Lower lobe of right lung (tissue), 2 donors: ENCODE data around the gene CACNA1B. TPM values are rescaled to one million over a fixed set of nuclear protein-coding genes. Genes with fewer than 3 reads are reported as not detected.

Source experiments
- ATAC-seq, 2 donors: fragments of 200-7000 bp; cut with Tn5 transposase; one replicate each; pipeline ENCODE4 v1.9.1; 2020 to 2022; ENCODE audit warnings: mild to moderate bottlenecking in 2 of 2, moderate library complexity in 2 of 2
- DNase-seq: peaks from one replicate; pipeline ENCODE4 v3.0.0-alpha.2; 2020
- H3K27ac ChIP-seq: fragments of 200-600 bp; one replicate; pipeline ENCODE4 v1.8.0; 2022
- H3K27me3 ChIP-seq: fragments of 200-600 bp; one replicate; pipeline ENCODE4 v1.8.0; 2022; ENCODE audit warnings: low read depth
- H3K36me3 ChIP-seq: fragments of 200-600 bp; one replicate; pipeline ENCODE4 v1.8.0; 2022; ENCODE audit warnings: mild to moderate bottlenecking
- H3K4me1 ChIP-seq: fragments of 200-600 bp; one replicate; pipeline ENCODE4 v1.8.0; 2022
- H3K4me3 ChIP-seq: fragments of 200-600 bp; one replicate; pipeline ENCODE4 v1.8.0; 2022; ENCODE audit warnings: mild to moderate bottlenecking
- H3K9me3 ChIP-seq: fragments of 200-600 bp; one replicate; pipeline ENCODE4 v1.8.0; 2022
- CTCF ChIP-seq: fragments of 200-600 bp; IDR thresholded peaks from one replicate; pipeline ENCODE4 v1.8.0; 2022; ENCODE audit warnings: antibody characterized with exemption, mild to moderate bottlenecking
- intact Hi-C: fragments of 100-400 bp; cut with DNase I; formaldehyde crosslinking; loops from one replicate; pipeline ENCODE4 v1.11.0; 2022
- total RNA-seq: library from RNA; stranded (reverse); fragmentation: NEBNext Ultra II Directional; extraction: Animal tissue kit (Norgen Biotek cat#: 25700); gene quantifications from one replicate; pipeline ENCODE4 v1.2.1, GENCODE V29; 2021
- donor health status: DM: no; HTN: yes; CAD: no; lungs with severe emphysema.

CACNA1B gene
- total RNA-seq, 1 donor from 2014 or later, result 0.06 TPM

DNA sequence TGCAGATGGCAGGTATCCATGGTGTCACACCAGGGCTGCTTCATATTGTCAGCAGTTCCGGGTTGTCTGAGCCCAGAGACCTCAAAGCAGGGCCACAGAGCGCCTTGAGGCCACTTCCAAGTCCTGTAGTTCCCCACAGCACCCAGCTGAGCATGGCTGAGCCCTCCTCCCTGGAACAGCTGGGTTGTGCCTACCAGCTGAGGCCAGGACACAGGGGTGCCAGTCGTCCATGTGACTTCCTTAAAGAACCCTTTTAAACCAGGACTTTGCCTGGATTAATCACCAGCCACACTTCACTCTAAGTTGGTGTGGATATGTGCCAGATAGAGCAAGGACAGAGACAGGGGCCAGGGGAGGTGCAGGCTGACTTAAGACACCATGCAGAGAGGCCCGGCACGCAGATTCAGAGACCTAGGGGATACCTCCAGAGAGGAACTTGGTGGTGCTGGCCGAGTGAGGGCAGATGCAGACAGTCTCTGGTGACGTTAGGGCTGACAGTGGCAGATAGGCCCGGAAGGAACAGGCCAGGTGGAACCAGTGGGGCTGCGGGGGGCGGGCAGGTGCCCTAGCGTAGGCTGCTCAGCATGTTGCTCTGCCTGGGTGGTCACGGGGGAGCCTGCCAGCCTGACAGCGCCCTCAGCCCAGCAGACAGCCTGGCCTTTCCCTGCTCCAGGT lies 142.7 kb downstream of the CACNA1B start:
- Histone ChIP-seq H3K9me3 (no peaks in the 10 kb centered on the region), H3K36me3 (no peaks in the 10 kb centered on the region), H3K4me3 (no peak overlapping the region), H3K27me3 (peaks cover 45% of the 10 kb centered on the region), H3K27ac (no peak overlapping the region), H3K4me1 (no peaks in the 10 kb centered on the region)
- intact Hi-C loops, result no loop called here
- ATAC-seq (peak in 1 of 2 donors; percentile 5), DNase-seq (peak; percentile 42)
- TF ChIP-seq CTCF, result no peak

- Histone ChIP-seq H3K27me3 (peaks cover 50% of the 10 kb centered on the region), H3K4me3 (no peak overlapping the region), H3K4me1 (no peaks in the 10 kb centered on the region), H3K27ac (no peak overlapping the region), H3K9me3 (no peaks in the 10 kb centered on the region), H3K36me3 (no peaks in the 10 kb centered on the region)
- DNase-seq (no peak), ATAC-seq (no peak)
- intact Hi-C loops, result no loop called here
- TF ChIP-seq CTCF, result no peak
Measured at GRCh38 chr9:138020795-138021182, 143.2 kb downstream of the CACNA1B start.

DNA sequence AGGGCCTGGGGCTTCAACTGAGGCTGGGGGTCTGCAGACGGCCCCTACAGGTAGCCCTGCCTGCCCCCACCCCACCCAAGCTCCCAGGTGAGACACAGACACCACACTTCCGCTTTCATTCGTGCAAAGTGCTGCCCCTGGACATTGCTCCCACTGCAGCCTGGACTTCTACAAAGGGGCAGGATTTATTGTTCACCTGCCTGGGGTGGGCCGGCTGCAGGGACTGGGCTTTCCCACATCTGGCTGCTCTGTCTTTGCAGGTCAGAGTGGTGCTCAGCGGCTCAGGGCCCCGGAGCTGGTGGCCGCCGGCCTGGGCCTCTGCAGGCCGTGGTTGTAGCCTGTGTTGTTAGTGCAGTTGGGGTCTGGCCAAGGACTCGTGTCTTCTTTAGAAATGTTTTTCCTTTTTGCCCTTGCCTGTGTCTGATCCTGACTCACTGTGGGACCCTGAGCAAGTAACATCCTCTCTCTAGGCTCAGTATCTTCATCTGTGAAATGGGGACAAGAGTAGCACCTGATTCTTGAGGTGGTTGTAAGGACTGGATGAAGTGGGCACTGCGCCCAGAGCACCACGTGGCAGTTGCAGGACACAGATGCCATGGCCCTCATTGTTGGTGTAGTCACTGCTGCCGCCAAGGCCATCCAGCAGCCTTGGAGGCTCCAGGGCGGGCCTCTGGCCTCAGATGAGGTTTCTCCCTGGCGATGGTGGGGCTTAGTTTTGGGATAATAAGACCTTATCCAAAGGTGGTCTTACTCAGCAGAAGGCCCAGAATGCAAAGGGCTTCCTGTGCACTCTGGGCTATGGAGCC lies 143.9 kb downstream of the CACNA1B start:
- Histone ChIP-seq H3K4me3 (no peak overlapping the region), H3K9me3 (no peaks in the 10 kb centered on the region), H3K27me3 (peaks cover 54% of the 10 kb centered on the region), H3K4me1 (no peaks in the 10 kb centered on the region), H3K36me3 (no peaks in the 10 kb centered on the region), H3K27ac (no peak overlapping the region)
- no peak for TF ChIP-seq CTCF
- no peak for ATAC-seq
- peak; percentile 43 for DNase-seq
- intact Hi-C loops, result no loop called here

DNA sequence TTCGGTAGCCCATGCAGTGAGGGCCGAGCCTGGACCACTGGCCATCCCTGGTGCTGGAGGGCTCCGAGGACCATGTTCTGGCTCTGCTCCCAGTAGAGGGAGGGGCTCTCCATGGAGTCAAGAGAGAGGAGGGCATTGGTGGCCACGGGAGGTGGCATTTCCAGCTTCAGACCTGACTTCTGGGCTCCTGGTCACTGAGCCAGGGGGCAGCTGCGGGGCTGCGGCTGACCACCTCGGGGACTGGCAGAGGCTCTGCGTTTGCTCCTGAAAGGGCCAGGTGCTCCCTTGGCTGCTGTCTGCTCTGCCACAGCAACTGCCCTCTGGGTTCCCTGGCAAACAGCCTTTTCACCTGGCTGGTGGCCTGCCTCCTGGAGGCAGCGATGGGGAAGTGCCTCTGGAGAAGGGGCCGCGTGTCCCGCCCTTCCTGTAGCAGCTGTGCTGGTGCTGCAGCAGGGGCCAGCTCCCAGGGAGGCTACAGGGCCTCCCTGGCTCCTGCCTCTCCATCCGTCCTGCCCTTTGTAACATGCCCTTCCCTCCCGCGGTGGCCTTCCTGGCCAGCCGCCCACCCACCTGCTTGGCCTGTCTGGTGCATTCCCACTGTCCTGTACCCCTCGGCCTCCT lies 144.6 kb downstream of the CACNA1B start:
- H3K4me1 ChIP-seq, result no peaks in the 10 kb centered on the region
- ATAC-seq, result peak in 1 of 2 donors; percentile 21
- H3K4me3 ChIP-seq, result no peak overlapping the region
- no peak overlapping the region for H3K27ac ChIP-seq
- no peaks in the 10 kb centered on the region for H3K36me3 ChIP-seq
- DNase-seq, result peak; percentile 33
- H3K27me3 ChIP-seq, result peaks cover 53% of the 10 kb centered on the region
- intact Hi-C loops, result no loop called here
- no peaks in the 10 kb centered on the region for H3K9me3 ChIP-seq
- no peak for TF ChIP-seq CTCF

GRCh38 chr9:138022756-138023393 lies 145.3 kb downstream of the CACNA1B start:
- DNase-seq, result peak; percentile 36
- Histone ChIP-seq H3K9me3 (no peaks in the 10 kb centered on the region), H3K27ac (no peak overlapping the region), H3K27me3 (peaks cover 56% of the 10 kb centered on the region), H3K4me1 (no peaks in the 10 kb centered on the region), H3K36me3 (no peaks in the 10 kb centered on the region), H3K4me3 (no peak overlapping the region)
- no peak for ATAC-seq
- intact Hi-C loops, result no loop called here
- no peak for TF ChIP-seq CTCF
